NB4 (cell line): ENCODE results near the gene FBXW4.

Source experiments
- POLR2A ChIP-seq: IDR thresholded peaks from 2 replicates; pipeline ENCODE4 v1.6.1; 2011; ENCODE audit warnings: mild to moderate bottlenecking; ENCODE audit not compliant: insufficient read length; ENCODE audit errors: extremely low read depth
- TF ChIP-seq, protein P1 (sequence below): IDR thresholded peaks from one replicate; pipeline ENCODE4 v1.5.1; 2012; ENCODE audit warnings: low read depth, low read length
- TF ChIP-seq, protein P2 (sequence below): IDR thresholded peaks from 2 replicates; pipeline ENCODE4 v1.6.1; 2011; ENCODE audit warnings: low read depth, low read length

DNA sequence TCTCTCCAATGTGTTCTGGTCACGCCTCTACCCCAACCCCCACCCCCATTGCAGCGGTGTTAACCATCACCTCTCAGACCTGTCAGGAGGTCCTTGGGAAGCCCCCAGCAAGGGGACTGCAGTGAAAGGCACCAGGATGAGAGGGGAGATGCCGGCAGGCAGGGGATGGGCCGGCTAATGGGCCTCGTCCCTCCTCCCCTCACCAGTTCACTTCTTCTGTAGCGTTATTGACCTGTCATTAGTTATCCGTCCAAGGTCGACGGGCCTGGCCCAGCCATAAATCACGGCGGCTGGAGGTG lies 125.7 kb downstream of the FBXW4 start:
- TF ChIP-seq, protein P1, sequence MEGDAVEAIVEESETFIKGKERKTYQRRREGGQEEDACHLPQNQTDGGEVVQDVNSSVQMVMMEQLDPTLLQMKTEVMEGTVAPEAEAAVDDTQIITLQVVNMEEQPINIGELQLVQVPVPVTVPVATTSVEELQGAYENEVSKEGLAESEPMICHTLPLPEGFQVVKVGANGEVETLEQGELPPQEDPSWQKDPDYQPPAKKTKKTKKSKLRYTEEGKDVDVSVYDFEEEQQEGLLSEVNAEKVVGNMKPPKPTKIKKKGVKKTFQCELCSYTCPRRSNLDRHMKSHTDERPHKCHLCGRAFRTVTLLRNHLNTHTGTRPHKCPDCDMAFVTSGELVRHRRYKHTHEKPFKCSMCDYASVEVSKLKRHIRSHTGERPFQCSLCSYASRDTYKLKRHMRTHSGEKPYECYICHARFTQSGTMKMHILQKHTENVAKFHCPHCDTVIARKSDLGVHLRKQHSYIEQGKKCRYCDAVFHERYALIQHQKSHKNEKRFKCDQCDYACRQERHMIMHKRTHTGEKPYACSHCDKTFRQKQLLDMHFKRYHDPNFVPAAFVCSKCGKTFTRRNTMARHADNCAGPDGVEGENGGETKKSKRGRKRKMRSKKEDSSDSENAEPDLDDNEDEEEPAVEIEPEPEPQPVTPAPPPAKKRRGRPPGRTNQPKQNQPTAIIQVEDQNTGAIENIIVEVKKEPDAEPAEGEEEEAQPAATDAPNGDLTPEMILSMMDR: no peak
- TF ChIP-seq POLR2A: no peak
- TF ChIP-seq, protein P2, sequence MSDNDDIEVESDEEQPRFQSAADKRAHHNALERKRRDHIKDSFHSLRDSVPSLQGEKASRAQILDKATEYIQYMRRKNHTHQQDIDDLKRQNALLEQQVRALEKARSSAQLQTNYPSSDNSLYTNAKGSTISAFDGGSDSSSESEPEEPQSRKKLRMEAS: no peak
